GM12801 (cell line): ENCODE measurements around the gene NCBP1.

Source experiments
- TF ChIP-seq, protein P1 (sequence below): IDR thresholded peaks from one replicate; pipeline ENCODE4 v1.5.1; 2011; ENCODE audit warnings: control low read depth; ENCODE audit not compliant: insufficient read length; ENCODE audit errors: extremely low read depth

NCBP1 gene

DNA sequence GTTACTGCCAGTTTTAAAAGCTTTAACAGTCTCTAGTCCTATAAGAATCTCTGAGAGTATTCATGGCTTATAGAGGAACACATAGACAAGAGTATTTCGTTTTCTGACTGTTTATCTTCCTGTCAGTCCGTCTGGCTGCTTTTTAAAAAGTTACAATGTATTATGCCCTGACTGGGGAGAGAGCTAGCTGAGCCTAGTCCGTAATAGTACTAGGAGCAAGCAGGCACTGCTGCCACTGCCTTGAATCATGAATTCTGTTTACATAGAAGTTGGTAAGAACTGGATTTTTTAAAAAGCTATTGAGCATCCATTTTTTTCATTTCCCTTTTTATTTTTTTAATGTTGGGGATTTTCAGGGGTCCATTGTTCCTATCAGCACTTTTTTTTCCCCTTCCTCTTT is 37.0 kb downstream of the NCBP1 start:
- TF ChIP-seq, protein P1, sequence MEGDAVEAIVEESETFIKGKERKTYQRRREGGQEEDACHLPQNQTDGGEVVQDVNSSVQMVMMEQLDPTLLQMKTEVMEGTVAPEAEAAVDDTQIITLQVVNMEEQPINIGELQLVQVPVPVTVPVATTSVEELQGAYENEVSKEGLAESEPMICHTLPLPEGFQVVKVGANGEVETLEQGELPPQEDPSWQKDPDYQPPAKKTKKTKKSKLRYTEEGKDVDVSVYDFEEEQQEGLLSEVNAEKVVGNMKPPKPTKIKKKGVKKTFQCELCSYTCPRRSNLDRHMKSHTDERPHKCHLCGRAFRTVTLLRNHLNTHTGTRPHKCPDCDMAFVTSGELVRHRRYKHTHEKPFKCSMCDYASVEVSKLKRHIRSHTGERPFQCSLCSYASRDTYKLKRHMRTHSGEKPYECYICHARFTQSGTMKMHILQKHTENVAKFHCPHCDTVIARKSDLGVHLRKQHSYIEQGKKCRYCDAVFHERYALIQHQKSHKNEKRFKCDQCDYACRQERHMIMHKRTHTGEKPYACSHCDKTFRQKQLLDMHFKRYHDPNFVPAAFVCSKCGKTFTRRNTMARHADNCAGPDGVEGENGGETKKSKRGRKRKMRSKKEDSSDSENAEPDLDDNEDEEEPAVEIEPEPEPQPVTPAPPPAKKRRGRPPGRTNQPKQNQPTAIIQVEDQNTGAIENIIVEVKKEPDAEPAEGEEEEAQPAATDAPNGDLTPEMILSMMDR = no peak

DNA sequence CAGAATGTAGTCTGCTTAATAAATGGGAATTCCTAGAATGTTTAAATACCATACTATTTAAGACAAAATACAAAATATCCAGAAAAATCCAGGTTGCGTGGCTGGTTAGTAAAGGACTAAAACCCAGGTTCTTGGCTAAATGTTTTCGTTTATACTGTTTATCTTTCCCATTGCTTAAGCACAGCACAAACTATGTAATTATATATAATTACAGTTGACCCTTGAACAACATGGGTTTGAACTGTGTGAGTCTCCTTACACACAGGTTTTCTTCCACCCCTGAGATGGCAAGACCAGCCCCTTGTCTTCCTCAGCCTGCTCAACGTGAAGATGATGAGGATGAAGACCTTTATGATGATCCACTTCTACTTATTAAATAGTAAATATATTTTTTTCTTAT is 38.8 kb downstream of the NCBP1 start:
- TF ChIP-seq, protein P1 = no peak

DNA sequence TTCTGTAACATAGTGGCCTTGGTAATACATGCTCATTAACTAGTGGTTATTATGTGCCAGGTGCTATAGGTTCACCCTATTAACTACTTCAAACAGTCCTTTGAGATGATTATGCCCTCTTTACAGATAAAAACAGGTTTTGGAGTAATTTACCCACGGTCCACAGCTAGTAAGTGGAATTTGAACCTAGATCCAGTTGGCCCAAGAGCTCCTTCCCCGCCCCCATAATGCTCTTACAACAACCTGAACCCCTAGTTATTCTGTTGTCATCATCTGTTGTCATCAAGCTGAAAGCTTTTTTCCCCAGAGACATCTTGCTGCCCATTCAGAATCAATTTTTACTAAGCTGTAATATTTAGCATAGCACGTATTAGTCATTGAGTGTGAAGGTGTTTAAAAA is 40.3 kb downstream of the NCBP1 start:
- TF ChIP-seq, protein P1 = no peak

DNA sequence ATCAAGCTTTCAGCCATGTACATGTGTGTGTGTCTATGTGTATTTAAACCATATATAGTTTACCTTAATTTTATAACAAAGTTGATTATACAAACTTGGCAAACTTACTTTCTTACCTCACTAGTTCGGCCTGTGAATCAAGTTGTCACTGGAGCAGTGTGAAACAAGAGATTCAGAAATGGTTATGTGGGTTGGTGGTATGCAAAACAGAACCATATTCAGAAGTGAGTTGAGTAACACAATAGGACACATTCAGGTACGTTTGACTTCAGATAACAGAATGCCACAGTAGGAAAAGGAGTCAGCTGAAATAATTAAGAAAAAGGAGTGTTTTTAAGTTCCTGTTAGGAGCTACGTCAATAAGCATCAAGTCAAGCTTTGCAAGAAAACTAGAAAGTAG is 42.0 kb downstream of the NCBP1 start:
- TF ChIP-seq, protein P1 = no peak

DNA sequence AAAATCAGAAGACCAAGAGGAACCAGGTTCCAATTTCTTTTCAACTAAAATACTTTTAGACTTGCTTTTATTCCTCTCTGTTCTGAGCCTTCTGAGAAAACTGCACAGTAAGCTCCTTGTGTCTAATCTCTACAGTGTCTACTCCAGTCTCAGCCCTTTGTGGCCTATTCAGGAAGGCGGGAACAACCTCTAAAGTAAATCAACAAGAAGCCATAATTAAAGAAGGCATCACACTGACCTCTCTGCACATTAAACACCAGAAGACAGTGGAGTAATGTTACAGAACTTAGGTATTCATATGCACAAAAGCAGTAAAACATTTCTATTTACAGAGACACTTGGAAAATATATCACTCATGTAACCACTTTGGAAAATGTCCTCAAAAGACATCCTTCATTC is 48.6 kb downstream of the NCBP1 start:
- TF ChIP-seq, protein P1 = no peak

DNA sequence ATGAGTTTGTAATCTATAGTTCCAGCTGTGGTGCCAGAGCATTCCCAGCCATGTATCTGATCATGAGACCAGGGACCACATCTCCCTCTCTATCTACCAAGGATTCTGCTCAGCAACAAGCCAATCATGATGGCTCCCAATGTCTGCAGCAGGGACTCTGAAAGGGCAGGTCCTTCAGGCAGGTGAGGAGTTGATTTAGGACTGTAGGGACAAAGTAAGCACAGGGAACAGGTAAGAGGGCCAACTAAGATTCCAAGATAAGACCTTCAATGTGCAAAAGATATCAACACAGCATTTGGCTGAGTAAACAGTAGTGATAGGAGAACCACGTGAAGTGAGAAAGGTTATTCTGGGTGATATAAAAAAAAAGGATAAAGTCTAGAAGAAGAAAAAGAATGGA is 55.0 kb downstream of the NCBP1 start:
- TF ChIP-seq, protein P1 = no peak

DNA sequence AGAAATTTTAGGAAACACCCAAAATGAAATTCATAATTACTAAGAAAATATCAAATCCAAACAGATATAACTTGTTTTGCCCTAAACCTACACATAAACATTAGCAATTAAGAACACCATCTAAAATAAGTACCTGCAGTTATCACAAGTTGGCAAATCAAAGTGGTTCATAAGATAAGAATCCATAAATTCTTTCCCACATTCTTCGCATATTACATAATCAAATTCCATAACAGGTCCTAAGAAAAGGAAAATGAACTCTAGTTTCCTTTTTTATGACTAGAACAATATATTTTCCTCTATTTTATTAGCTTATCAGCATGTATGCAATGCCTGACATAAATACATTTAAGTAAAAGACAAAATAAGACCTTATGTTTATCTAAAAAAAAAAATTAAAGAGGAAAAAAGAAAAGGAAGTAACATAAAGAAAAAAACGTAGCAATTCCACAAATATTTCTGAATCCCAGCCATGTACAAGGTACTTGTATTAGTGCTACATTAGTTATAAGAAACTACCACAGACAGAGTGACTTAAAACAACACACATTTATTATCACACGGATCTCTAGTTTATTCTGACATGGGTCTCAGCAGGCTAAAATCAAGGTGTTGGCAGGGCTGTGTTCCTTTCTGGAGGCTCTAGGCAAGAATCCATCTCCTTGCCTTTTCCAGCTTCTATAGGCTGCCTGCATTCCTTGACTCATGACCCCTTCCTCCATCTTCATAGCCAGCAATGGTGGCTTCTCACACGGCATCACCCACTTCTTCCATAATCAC is 56.0 kb downstream of the NCBP1 start:
- TF ChIP-seq, protein P1 = no peak
